PC-9 (cell line): ENCODE data around the gene ACACB. TPM values are rescaled to one million over a fixed set of nuclear protein-coding genes. Genes with fewer than 3 reads are reported as not detected.

Experiments
- BruUV-seq: library from RNA; stranded (reverse); fragments of 400-500 nt; replicated peaks from 2 replicates; lab custom pipeline; 2021; lab: Mats Ljungman, UMichigan
- CTCF ChIA-PET: fragments of 300-600 bp; sonication (Branson Sonifier 250); formaldehyde crosslinking; loops from one replicate; lab custom pipeline; 2022; ENCODE audit warnings: antibody characterized with exemption; lab: Charles Lee
- POLR2A ChIA-PET: fragments of 300-600 bp; sonication (Branson Sonifier 250); formaldehyde crosslinking; loops from one replicate; lab custom pipeline; 2022; ENCODE audit warnings: antibody characterized with exemption; ENCODE audit not compliant: unreplicated experiment; lab: Charles Lee
- DNase-seq, 2 experiments: peaks; one replicate each; pipeline versions ENCODE4 v3.0.0 to v3.0.0-alpha.2; 2015 to 2022; ENCODE audit warnings: mixed read lengths in 1 of 2
- H2AFZ ChIP-seq: fragments of 200-600 bp; sonication (generic); 2 replicates; pipeline ENCODE4 v1.8.1; 2017; ENCODE audit warnings: antibody characterized with exemption
- H3F3A ChIP-seq: fragments of 200-600 bp; sonication (generic); 2 replicates; pipeline ENCODE4 v1.8.1; 2017; ENCODE audit warnings: antibody characterized with exemption, mild to moderate bottlenecking, low read depth; ENCODE audit not compliant: insufficient read depth
- H3K27ac ChIP-seq: fragments of 200-600 bp; sonication (generic); 2 replicates; pipeline ENCODE4 v1.6.1; 2016; ENCODE audit warnings: mixed run types
- H3K27me3 ChIP-seq: fragments of 200-600 bp; sonication (generic); 2 replicates; pipeline ENCODE4 v1.6.1; 2016; ENCODE audit warnings: low read depth, mixed run types; ENCODE audit not compliant: insufficient read depth
- H3K36me3 ChIP-seq: fragments of 200-600 bp; sonication (generic); 2 replicates; pipeline ENCODE4 v1.6.1; 2016; ENCODE audit warnings: low read depth, mixed run types
- H3K4me1 ChIP-seq: fragments of 200-600 bp; sonication (generic); replicated peaks from 2 replicates; pipeline ENCODE4 v1.6.1; 2016; ENCODE audit warnings: mixed run types; ENCODE audit not compliant: insufficient read depth
- H3K4me2 ChIP-seq: fragments of 200-600 bp; sonication (generic); 2 replicates; pipeline ENCODE4 v1.6.1; 2017; ENCODE audit warnings: mixed run types
- H3K4me3 ChIP-seq: fragments of 200-600 bp; sonication (generic); 2 replicates; pipeline ENCODE4 v1.6.1; 2016; ENCODE audit warnings: mixed run types
- H3K79me2 ChIP-seq: fragments of 200-600 bp; sonication (generic); 2 replicates; pipeline ENCODE4 v1.6.1; 2017; ENCODE audit warnings: low read depth, mixed run types
- H3K9me2 ChIP-seq: fragments of 200-600 bp; sonication (generic); 2 replicates; pipeline ENCODE4 v1.8.1; 2017; ENCODE audit warnings: mild to moderate bottlenecking; ENCODE audit not compliant: insufficient read depth
- H3K9me3 ChIP-seq: fragments of 200-600 bp; sonication (generic); 2 replicates; pipeline ENCODE4 v1.8.1; 2016; ENCODE audit warnings: low read depth; ENCODE audit not compliant: insufficient read depth
- H4K20me1 ChIP-seq: fragments of 200-600 bp; sonication (generic); 2 replicates; pipeline ENCODE4 v1.8.1; 2017; ENCODE audit not compliant: insufficient read depth
- EZH2 ChIP-seq: fragments of 200-600 bp; sonication (generic); IDR thresholded peaks from 2 replicates; pipeline ENCODE4 v1.8.0; 2017; ENCODE audit warnings: antibody characterized with exemption, low read depth
- intact Hi-C: fragments of 100-400 bp; cut with micrococcal nuclease; formaldehyde crosslinking; loops from one replicate; pipeline ENCODE4 v1.10.0; 2022; ENCODE audit not compliant: unreplicated experiment
- total RNA-seq: library from RNA; stranded (reverse); gene quantifications from 2 replicates; pipeline ENCODE4 v1.2.3, GENCODE V29; 2021
- TF ChIP-seq, protein P1 (sequence below): fragments of 200-600 bp; sonication (generic); conservative IDR thresholded peaks from 2 replicates; pipeline ENCODE4 v1.6.1; 2017; ENCODE audit warnings: mixed run types, antibody characterized with exemption, mild to moderate bottlenecking, moderate library complexity

ACACB gene
- total RNA-seq, 1 experiment from 2014 or later: 13.8 TPM

DNA sequence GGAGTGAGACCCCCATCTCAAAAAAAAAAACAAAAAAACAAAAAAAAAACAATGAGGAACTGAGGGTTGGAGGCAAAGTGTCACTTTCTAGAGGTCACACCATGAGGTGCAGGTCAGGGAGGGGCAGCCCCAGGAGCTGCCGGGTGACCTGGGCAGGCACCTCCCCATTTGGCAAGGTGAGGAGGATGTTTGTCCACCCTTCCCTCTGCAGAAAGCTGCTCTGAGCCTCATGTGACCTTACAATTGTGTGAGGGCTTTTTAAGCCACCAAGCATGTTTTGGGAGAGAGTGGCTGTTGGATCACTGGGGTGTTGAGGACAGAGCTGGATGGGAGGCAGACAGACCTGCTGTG lies 143.1 kb downstream of the ACACB start:
- H3F3A ChIP-seq: no peaks in the 10 kb centered on the region
- H3K4me1 ChIP-seq: no peaks in the 10 kb centered on the region
- H4K20me1 ChIP-seq: no peaks in the 10 kb centered on the region
- no peaks in the 10 kb centered on the region for H3K36me3 ChIP-seq
- ChIA-PET POLR2A (no interaction called here), CTCF (interaction anchor here (0.7 kb wide), 1 partner anchor 95 kb away, joined by 4 read pairs; no protein-coding TSS in a partner anchor)
- no TSS peak for BruUV-seq
- TF ChIP-seq, protein P1, sequence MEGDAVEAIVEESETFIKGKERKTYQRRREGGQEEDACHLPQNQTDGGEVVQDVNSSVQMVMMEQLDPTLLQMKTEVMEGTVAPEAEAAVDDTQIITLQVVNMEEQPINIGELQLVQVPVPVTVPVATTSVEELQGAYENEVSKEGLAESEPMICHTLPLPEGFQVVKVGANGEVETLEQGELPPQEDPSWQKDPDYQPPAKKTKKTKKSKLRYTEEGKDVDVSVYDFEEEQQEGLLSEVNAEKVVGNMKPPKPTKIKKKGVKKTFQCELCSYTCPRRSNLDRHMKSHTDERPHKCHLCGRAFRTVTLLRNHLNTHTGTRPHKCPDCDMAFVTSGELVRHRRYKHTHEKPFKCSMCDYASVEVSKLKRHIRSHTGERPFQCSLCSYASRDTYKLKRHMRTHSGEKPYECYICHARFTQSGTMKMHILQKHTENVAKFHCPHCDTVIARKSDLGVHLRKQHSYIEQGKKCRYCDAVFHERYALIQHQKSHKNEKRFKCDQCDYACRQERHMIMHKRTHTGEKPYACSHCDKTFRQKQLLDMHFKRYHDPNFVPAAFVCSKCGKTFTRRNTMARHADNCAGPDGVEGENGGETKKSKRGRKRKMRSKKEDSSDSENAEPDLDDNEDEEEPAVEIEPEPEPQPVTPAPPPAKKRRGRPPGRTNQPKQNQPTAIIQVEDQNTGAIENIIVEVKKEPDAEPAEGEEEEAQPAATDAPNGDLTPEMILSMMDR: no peak
- TF ChIP-seq EZH2: no peak
- H2AFZ ChIP-seq: no peak overlapping the region
- intact Hi-C loops: no loop called here
- H3K9me3 ChIP-seq: no peaks in the 10 kb centered on the region
- H3K79me2 ChIP-seq: no peaks in the 10 kb centered on the region
- no peak for DNase-seq
- H3K27ac ChIP-seq: no peak overlapping the region
- H3K27me3 ChIP-seq: peaks cover 21% of the 10 kb centered on the region; the same call in 1 of the 2 replicates
- H3K4me2 ChIP-seq: no peak overlapping the region
- H3K9me2 ChIP-seq: no peaks in the 10 kb centered on the region
- H3K4me3 ChIP-seq: no peak overlapping the region

DNA sequence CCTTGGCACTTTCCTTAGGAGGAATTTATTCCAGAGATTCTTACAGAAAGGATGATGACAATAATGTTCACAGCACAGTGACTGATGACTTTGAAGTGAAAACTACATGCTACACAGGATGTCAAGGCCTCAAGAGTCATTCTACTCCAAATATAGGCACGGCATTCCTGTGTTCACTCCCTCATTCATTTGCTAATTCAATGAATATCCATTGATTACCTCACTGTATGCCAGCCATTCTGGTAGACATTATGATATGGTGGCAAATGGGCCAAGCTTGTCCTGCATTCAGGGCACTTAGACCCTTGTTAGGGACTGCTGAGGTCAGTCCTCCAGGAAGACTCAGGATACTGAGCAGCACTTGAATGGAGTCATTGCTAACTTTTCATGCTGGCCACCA lies 144.7 kb downstream of the ACACB start:
- intact Hi-C loops: loop anchor here (5.0 kb wide), 2 partner anchors 149 to 516 kb away; no protein-coding TSS in a partner anchor
- Histone ChIP-seq H3K27ac (no peak overlapping the region), H2AFZ (no peak overlapping the region), H3K9me3 (no peaks in the 10 kb centered on the region), H3K27me3 (peaks cover 10% of the 10 kb centered on the region; the same call in 1 of the 2 replicates), H3K79me2 (no peaks in the 10 kb centered on the region), H3K9me2 (no peaks in the 10 kb centered on the region), H3F3A (no peaks in the 10 kb centered on the region), H3K4me3 (no peak overlapping the region), H4K20me1 (no peaks in the 10 kb centered on the region), H3K4me1 (no peaks in the 10 kb centered on the region), H3K36me3 (no peaks in the 10 kb centered on the region), H3K4me2 (no peak overlapping the region)
- no peak for TF ChIP-seq EZH2
- TF ChIP-seq, protein P1: no peak
- BruUV-seq: no TSS peak
- CTCF ChIA-PET: interaction anchor here (0.6 kb wide), 1 partner anchor 48 kb away, joined by 6 read pairs; the partner anchor contains the start of gene FOXN4
- DNase-seq: no peak
- POLR2A ChIA-PET: no interaction called here

DNA sequence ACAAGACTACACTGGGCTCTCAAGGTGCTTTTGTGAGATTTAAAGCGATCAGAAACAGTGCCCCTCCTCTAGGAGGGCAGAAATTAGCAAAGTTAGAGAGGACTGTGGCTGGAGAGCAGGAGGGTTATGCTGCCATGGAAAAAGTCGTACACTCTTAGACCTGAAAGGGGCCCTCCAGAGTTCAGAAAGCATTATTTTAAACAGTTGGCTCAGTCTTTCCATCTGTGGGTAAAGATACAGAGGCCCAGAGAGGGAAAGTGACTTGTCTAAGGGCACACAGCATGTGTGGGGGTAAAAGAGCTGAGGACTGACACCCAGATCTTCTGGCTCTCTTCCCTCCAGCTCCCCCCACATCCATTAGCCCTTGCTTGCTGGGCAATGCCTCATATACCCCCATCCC lies 145.6 kb downstream of the ACACB start:
- BruUV-seq: no TSS peak
- Histone ChIP-seq H3K9me2 (no peaks in the 10 kb centered on the region), H3K27me3 (peaks cover 9% of the 10 kb centered on the region; the same call in 1 of the 2 replicates), H3F3A (no peaks in the 10 kb centered on the region), H3K4me1 (no peaks in the 10 kb centered on the region), H4K20me1 (no peaks in the 10 kb centered on the region), H2AFZ (no peak overlapping the region), H3K4me3 (no peak overlapping the region), H3K27ac (no peak overlapping the region), H3K36me3 (no peaks in the 10 kb centered on the region), H3K9me3 (no peaks in the 10 kb centered on the region), H3K79me2 (no peaks in the 10 kb centered on the region), H3K4me2 (no peak overlapping the region)
- ChIA-PET POLR2A (no interaction called here), CTCF (interaction anchor here (0.7 kb wide), 1 partner anchor 124 kb away, joined by 5 read pairs; no protein-coding TSS in a partner anchor)
- intact Hi-C loops: loop anchor here (5.0 kb wide), 2 partner anchors 150 to 515 kb away; no protein-coding TSS in a partner anchor
- no peak for DNase-seq
- TF ChIP-seq, protein P1: no peak
- TF ChIP-seq EZH2: no peak
